ENCODE measurements around the gene DDC. TPM values are rescaled to one million over a fixed set of nuclear protein-coding genes. Genes with fewer than 3 reads are reported as not detected.

DDC gene
- polyA plus RNA-seq, 1 experiment: not detected

DNA sequence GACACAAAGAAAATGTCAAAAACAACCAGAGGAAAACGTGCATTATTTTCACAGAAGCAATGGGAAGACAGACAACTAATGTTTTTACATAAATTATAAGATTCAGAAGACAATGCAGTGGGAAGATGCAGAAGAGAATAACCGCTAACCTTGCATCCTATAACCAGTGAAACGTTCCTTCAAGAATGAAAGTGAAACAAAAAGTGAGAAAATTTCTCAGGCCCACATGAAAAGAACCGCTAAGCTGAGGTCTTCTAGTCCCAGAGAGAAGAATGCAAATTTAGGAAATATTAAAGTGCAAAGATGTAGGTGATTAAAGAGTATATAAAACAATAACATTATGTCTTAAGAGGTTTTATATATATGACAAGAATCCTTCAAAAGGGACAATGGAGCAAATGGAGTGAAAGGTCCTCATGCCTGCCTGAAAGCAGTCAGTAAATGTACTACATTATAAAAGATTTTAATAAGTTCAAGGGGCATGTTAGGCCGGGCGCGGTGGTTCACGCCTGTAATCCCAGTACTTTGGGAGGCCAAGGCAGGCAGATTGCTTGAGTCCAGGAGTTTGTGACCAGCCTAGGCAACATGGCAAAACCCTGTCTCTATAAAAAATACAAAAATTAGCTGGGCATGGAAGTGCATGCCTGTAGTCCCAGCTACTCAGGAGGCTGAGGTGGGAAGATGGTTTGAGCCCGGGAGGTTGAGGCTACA is 43.1 kb upstream of the DDC start:
- Histone ChIP-seq H3K4me3 (ENCODE audit: low read depth, low read length) (no peak overlapping the region), H3K27me3 (ENCODE audit: control insufficient read depth, insufficient read depth, low read length) (no peaks in the 10 kb centered on the region), H3K9me3 (ENCODE audit: control insufficient read depth, insufficient read depth, low read length) (no peaks in the 10 kb centered on the region), H3K27ac (ENCODE audit: low read depth, low read length) (no peak overlapping the region)
- CTCF ChIA-PET: interaction anchor here (1.0 to 2.0 kb wide), 4 partner anchors 17 to 554 kb away, joined by 3 to 7 read pairs (median 4); no protein-coding TSS in a partner anchor
- POLR2A ChIA-PET: no interaction called here
- TF ChIP-seq, protein P1, sequence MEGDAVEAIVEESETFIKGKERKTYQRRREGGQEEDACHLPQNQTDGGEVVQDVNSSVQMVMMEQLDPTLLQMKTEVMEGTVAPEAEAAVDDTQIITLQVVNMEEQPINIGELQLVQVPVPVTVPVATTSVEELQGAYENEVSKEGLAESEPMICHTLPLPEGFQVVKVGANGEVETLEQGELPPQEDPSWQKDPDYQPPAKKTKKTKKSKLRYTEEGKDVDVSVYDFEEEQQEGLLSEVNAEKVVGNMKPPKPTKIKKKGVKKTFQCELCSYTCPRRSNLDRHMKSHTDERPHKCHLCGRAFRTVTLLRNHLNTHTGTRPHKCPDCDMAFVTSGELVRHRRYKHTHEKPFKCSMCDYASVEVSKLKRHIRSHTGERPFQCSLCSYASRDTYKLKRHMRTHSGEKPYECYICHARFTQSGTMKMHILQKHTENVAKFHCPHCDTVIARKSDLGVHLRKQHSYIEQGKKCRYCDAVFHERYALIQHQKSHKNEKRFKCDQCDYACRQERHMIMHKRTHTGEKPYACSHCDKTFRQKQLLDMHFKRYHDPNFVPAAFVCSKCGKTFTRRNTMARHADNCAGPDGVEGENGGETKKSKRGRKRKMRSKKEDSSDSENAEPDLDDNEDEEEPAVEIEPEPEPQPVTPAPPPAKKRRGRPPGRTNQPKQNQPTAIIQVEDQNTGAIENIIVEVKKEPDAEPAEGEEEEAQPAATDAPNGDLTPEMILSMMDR (IDR thresholded peaks at IDR 0.05; ENCODE audit: low read depth, low read length): no peak
- DNase-seq (ENCODE audit: low read depth, low spot score): no peak

DNA sequence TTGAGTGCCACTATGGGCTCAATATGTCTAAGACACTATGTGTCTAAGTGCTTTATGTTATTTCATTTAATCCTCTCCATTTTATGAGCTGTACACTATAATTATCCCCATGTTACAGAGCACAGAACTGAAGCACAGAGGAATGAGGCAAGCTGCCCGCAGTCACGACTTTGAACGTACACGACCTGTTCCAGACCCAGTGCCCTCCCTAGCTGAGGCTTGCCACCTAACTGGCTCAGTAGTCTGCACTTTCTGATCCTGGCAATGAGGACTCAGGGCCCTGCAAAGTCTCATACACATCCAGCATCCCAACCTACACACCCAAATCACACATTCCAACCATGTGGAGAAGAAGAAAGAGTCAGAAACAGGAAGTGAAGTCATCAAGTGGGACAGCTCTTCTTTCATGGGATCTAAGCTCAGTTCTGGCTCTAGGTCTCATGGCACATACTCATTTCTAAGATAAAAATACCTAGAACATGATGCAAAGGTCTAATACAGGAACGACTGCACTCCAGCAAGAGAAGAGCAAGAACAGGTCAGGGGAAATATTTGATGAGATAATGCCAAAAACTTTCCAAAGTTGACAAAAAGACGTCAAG is 42.4 kb upstream of the DDC start:
- ChIA-PET POLR2A (no interaction called here), CTCF (interaction anchor here (1.0 to 1.3 kb wide), 3 partner anchors 17 to 555 kb away, joined by 3 to 6 read pairs (median 3); no protein-coding TSS in a partner anchor)
- TF ChIP-seq, protein P1 (IDR thresholded peaks at IDR 0.05; ENCODE audit: low read depth, low read length): no peak
- Histone ChIP-seq H3K4me3 (ENCODE audit: low read depth, low read length) (no peak overlapping the region), H3K27ac (ENCODE audit: low read depth, low read length) (no peak overlapping the region), H3K9me3 (ENCODE audit: control insufficient read depth, insufficient read depth, low read length) (no peaks in the 10 kb centered on the region), H3K27me3 (ENCODE audit: control insufficient read depth, insufficient read depth, low read length) (no peaks in the 10 kb centered on the region)
- no peak for DNase-seq (ENCODE audit: low read depth, low spot score)

DNA sequence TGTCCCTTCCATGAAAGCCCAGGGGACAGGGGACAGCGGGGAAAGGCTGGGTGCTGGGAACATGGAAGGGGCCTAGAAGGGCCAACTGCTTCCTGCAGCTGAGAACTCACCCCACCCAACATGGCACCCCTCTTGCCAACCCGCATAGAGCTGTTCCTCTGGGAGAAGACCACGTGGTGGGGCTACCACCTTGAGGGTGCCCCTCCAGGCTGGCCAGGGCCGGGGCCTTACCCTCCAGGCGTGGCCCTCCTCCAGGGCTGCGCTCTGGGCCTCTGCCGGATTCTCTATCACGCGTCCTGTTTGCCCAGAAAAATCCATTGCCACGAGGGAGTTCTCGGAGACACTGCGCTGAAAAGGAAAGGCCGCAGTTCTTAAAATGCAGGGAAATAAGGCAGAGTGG is 39.9 kb upstream of the DDC start:
- Histone ChIP-seq H3K27me3 (ENCODE audit: control insufficient read depth, insufficient read depth, low read length) (no peaks in the 10 kb centered on the region), H3K4me3 (ENCODE audit: low read depth, low read length) (no peak overlapping the region), H3K27ac (ENCODE audit: low read depth, low read length) (no peak overlapping the region), H3K9me3 (ENCODE audit: control insufficient read depth, insufficient read depth, low read length) (no peaks in the 10 kb centered on the region)
- POLR2A ChIA-PET: no interaction called here
- no peak for DNase-seq (ENCODE audit: low read depth, low spot score)
- TF ChIP-seq, protein P1 (IDR thresholded peaks at IDR 0.05; ENCODE audit: low read depth, low read length): no peak
- CTCF ChIA-PET: interaction anchor here (1.5 kb wide), 1 partner anchor 556 kb away, joined by 5 read pairs; no protein-coding TSS in a partner anchor

DNA sequence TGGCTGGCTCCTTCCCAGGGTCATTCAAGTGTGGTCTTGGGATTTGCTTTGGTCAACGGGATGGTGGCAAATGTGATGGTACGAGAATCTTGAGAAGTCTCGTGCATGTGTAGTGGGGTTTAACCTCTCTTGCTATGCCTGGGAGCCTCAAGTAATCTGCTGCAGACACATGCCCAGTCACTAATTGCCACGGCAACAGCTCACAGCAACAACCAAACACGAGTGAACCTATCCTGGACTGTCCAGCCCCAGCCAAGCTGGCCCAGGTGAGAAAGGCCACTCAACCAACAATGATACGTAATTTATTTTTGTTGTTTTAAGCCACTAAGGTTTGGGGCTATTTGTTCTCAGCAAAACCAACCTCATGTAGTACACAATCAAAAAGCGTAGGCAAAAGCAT is 38.1 kb upstream of the DDC start:
- CTCF ChIA-PET: no interaction called here
- no peaks in the 10 kb centered on the region for H3K27me3 ChIP-seq (ENCODE audit: control insufficient read depth, insufficient read depth, low read length)
- H3K9me3 ChIP-seq (ENCODE audit: control insufficient read depth, insufficient read depth, low read length): no peaks in the 10 kb centered on the region
- DNase-seq (ENCODE audit: low read depth, low spot score): no peak
- H3K27ac ChIP-seq (ENCODE audit: low read depth, low read length): no peak overlapping the region
- TF ChIP-seq, protein P1 (IDR thresholded peaks at IDR 0.05; ENCODE audit: low read depth, low read length): no peak
- POLR2A ChIA-PET: no interaction called here
- no peak overlapping the region for H3K4me3 ChIP-seq (ENCODE audit: low read depth, low read length)

DNA sequence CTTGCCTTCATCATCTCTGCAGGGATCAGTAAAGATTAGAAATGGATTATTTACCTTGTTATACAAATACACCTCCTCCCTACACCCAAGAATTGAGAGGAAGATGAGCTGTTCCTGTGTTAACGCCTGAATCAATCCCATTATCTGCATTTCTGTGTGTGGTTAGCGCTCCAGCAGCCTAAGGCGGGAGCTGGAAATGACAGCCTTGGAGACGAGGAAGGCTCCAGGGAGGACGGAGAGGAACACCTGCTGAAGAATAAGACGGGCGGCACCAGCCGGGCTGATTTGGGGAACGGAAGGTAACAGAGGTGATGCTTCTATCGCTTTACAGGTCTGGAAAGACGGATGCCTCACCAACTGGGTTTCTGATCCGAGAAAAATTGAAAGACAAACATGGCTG is 34.2 kb upstream of the DDC start:
- ChIA-PET CTCF (no interaction called here), POLR2A (interaction anchor here (0.6 kb wide), 1 partner anchor 36 kb away, joined by 8 read pairs; no protein-coding TSS in a partner anchor)
- no peak for DNase-seq (ENCODE audit: low read depth, low spot score)
- Histone ChIP-seq H3K27me3 (ENCODE audit: control insufficient read depth, insufficient read depth, low read length) (no peaks in the 10 kb centered on the region), H3K27ac (ENCODE audit: low read depth, low read length) (no peak overlapping the region), H3K9me3 (ENCODE audit: control insufficient read depth, insufficient read depth, low read length) (no peaks in the 10 kb centered on the region), H3K4me3 (ENCODE audit: low read depth, low read length) (no peak overlapping the region)
- TF ChIP-seq, protein P1 (IDR thresholded peaks at IDR 0.05; ENCODE audit: low read depth, low read length): no peak

Data from AG04450 (cell line).